KOPT-K1 (cell line): ENCODE results near the gene CHST7.
A peak's percentile ranks its signal among the peaks of the same experiment; 100 is the strongest.

ENCODE experiments used
- H3K27ac ChIP-seq: fragments of 200-600 bp; sonication (generic); 2 replicates; pipeline ENCODE4 v1.5.1; 2016; ENCODE audit warnings: antibody characterized with exemption, mild to moderate bottlenecking, low read depth, low read length; ENCODE audit not compliant: poor library complexity, severe bottlenecking
- H3K36me3 ChIP-seq: fragments of 200-600 bp; sonication (generic); 2 replicates; pipeline ENCODE4 v1.5.1; 2017; ENCODE audit warnings: antibody characterized with exemption, mild to moderate bottlenecking, low read length, moderate library complexity; ENCODE audit not compliant: insufficient read depth
- H3K9me3 ChIP-seq: fragments of 200-600 bp; sonication (generic); 2 replicates; pipeline ENCODE4 v1.5.1; 2017; ENCODE audit warnings: antibody characterized with exemption, low read length, mild to moderate bottlenecking; ENCODE audit not compliant: insufficient read depth, poor library complexity, severe bottlenecking

CHST7 gene

GRCh38 chrX:46561824-46562657 lies 11.5 kb upstream of the CHST7 start:
- Histone ChIP-seq H3K27ac (no peak overlapping the region), H3K9me3 (no peaks in the 10 kb centered on the region), H3K36me3 (no peaks in the 10 kb centered on the region)

- no peak overlapping the region for H3K27ac ChIP-seq
Observed at GRCh38 chrX:46567388-46567787, 6.2 kb upstream of the CHST7 start.

GRCh38 chrX:46569621-46570020 lies 3.9 kb upstream of the CHST7 start:
- Histone ChIP-seq H3K27ac (no peak overlapping the region), H3K9me3 (no peaks in the 10 kb centered on the region), H3K36me3 (no peaks in the 10 kb centered on the region)

More at GRCh38 chrX:46567388-46567787, 6.2 kb upstream of the CHST7 start:
- Histone ChIP-seq H3K9me3 (no peaks in the 10 kb centered on the region), H3K36me3 (no peaks in the 10 kb centered on the region)

GRCh38 chrX:46571423-46572339 lies 1.9 kb upstream of the CHST7 start:
- Histone ChIP-seq H3K27ac (no peak overlapping the region), H3K36me3 (no peaks in the 10 kb centered on the region), H3K9me3 (no peaks in the 10 kb centered on the region)

- Histone ChIP-seq H3K9me3 (no peaks in the 10 kb centered on the region), H3K27ac (peak overlapping the region; percentile 57), H3K36me3 (no peaks in the 10 kb centered on the region)
Observed at GRCh38 chrX:46572340-46572936, 1.1 kb upstream of the CHST7 start.

GRCh38 chrX:46573892-46574773 lies 568 bp downstream of the CHST7 start:
- Histone ChIP-seq H3K27ac (peak overlapping the region; percentile 57), H3K36me3 (no peaks in the 10 kb centered on the region; the same call in 1 of the 2 replicates), H3K9me3 (no peaks in the 10 kb centered on the region)

GRCh38 chrX:46574774-46575381 lies 1.3 kb downstream of the CHST7 start:
- Histone ChIP-seq H3K9me3 (no peaks in the 10 kb centered on the region), H3K36me3 (no peaks in the 10 kb centered on the region; the same call in 1 of the 2 replicates), H3K27ac (peak overlapping the region; percentile 57)

GRCh38 chrX:46575586-46575985 lies 2.0 kb downstream of the CHST7 start:
- H3K36me3 ChIP-seq, result no peaks in the 10 kb centered on the region; the same call in 1 of the 2 replicates
- no peak overlapping the region for H3K27ac ChIP-seq
- H3K9me3 ChIP-seq, result no peaks in the 10 kb centered on the region

GRCh38 chrX:46575991-46576392 lies 2.4 kb downstream of the CHST7 start:
- Histone ChIP-seq H3K9me3 (no peaks in the 10 kb centered on the region), H3K36me3 (no peaks in the 10 kb centered on the region; the same call in 1 of the 2 replicates), H3K27ac (no peak overlapping the region)

- Histone ChIP-seq H3K9me3 (no peaks in the 10 kb centered on the region), H3K27ac (no peak overlapping the region), H3K36me3 (no peaks in the 10 kb centered on the region; the same call in 1 of the 2 replicates)
Observed at GRCh38 chrX:46576458-46576857, 2.9 kb downstream of the CHST7 start.

- Histone ChIP-seq H3K36me3 (no peaks in the 10 kb centered on the region; the same call in 1 of the 2 replicates), H3K9me3 (no peaks in the 10 kb centered on the region), H3K27ac (no peak overlapping the region)
Observed at GRCh38 chrX:46577221-46578005, 3.8 kb downstream of the CHST7 start.

GRCh38 chrX:46579250-46579649 lies 5.7 kb downstream of the CHST7 start:
- no peaks in the 10 kb centered on the region for H3K9me3 ChIP-seq
- H3K27ac ChIP-seq, result no peak overlapping the region
- no peaks in the 10 kb centered on the region; the same call in 1 of the 2 replicates for H3K36me3 ChIP-seq

GRCh38 chrX:46580613-46581012 lies 7.0 kb downstream of the CHST7 start:
- no peaks in the 10 kb centered on the region; the same call in 1 of the 2 replicates for H3K36me3 ChIP-seq
- no peaks in the 10 kb centered on the region for H3K9me3 ChIP-seq
- no peak overlapping the region for H3K27ac ChIP-seq
